Osteoblast (primary cell): Measurements from ENCODE around the gene EGFR. TPM values are rescaled to one million over a fixed set of nuclear protein-coding genes. Genes with fewer than 3 reads are reported as not detected.

ENCODE experiments used
- DNase-seq: peaks from one replicate; pipeline ENCODE4 v3.0.0; 2011; ENCODE audit warnings: low spot score, mixed read lengths; ENCODE audit not compliant: insufficient read length; ENCODE audit errors: missing footprints
- H2AFZ ChIP-seq: 2 replicates; pipeline ENCODE4 v1.6.0; 2011; ENCODE audit warnings: mild to moderate bottlenecking, low read length
- H3K27ac ChIP-seq: 2 replicates; pipeline ENCODE4 v1.5.1; 2011; ENCODE audit warnings: mild to moderate bottlenecking, low read depth, low read length, moderate library complexity
- H3K27me3 ChIP-seq: 2 replicates; pipeline ENCODE4 v1.6.0; 2012; ENCODE audit warnings: mild to moderate bottlenecking, control low read depth, inconsistent platforms, low read length, moderate library complexity; ENCODE audit not compliant: insufficient read depth
- H3K36me3 ChIP-seq: 2 replicates; pipeline ENCODE4 v1.5.1; 2011; ENCODE audit warnings: mild to moderate bottlenecking, low read length, control low read depth, moderate library complexity; ENCODE audit not compliant: insufficient read depth
- H3K4me1 ChIP-seq: 2 replicates; pipeline ENCODE4 v1.5.1; 2011; ENCODE audit warnings: mild to moderate bottlenecking, low read length, control low read depth, moderate library complexity; ENCODE audit not compliant: insufficient read depth
- H3K4me2 ChIP-seq: 2 replicates; pipeline ENCODE4 v1.6.0; 2011; ENCODE audit warnings: mild to moderate bottlenecking, low read length; ENCODE audit not compliant: insufficient read depth
- H3K4me3 ChIP-seq: fragments of 200-600 bp; sonication (generic); 3 replicates; pipeline ENCODE4 v1.5.1; 2012; ENCODE audit warnings: mild to moderate bottlenecking, low read length, inconsistent platforms; ENCODE audit not compliant: insufficient read depth
- H3K79me2 ChIP-seq: 2 replicates; pipeline ENCODE4 v1.6.0; 2012; ENCODE audit warnings: mild to moderate bottlenecking, low read length, control low read depth, inconsistent platforms; ENCODE audit not compliant: insufficient read depth
- H3K9me3 ChIP-seq: 2 replicates; pipeline ENCODE4 v1.5.1; 2011; ENCODE audit warnings: low read depth, low read length, control low read depth
- H4K20me1 ChIP-seq: 2 replicates; pipeline ENCODE4 v1.6.0; 2012; ENCODE audit warnings: mild to moderate bottlenecking, low read length, control low read depth; ENCODE audit not compliant: insufficient read depth
- total RNA-seq: library from RNA; depleted of rRNA; stranded (reverse); fragments of >200 nt; gene quantifications from 2 replicates; pipeline ENCODE4 v1.2.3, GENCODE V29; 2012
- TF ChIP-seq, protein P1 (sequence below): IDR thresholded peaks from 2 replicates; pipeline ENCODE4 v1.5.1; 2011; ENCODE audit warnings: mild to moderate bottlenecking, low read depth, low read length, moderate library complexity; ENCODE audit errors: extremely low read depth

EGFR gene
- total RNA-seq, 1 donor, result 104 TPM

DNA sequence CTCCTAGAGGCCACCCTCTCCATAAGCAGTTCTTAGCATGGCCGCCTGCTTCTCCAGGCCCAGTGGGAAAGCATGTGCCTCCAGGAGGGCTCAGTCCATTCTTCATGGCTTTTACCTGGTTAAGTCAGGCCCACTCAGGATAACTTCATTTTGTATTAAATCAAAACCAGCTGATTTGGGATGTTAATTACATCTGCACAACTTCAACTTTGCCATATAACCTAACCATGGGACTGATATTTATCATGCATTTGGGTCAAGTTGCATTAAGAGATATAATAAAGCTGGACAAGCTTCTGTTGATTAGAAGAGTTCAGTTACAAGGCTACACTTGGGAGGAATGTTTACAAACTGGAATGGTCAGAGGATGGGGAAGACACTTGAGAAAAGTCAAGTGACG, 65.5 kb downstream of the EGFR start:
- H3K27me3 ChIP-seq, result no peaks in the 10 kb centered on the region
- no peak overlapping the region for H3K4me2 ChIP-seq
- H4K20me1 ChIP-seq, result no peaks in the 10 kb centered on the region
- H3K9me3 ChIP-seq, result no peaks in the 10 kb centered on the region
- H3K27ac ChIP-seq, result peak overlapping the region; percentile 80
- peaks cover 82% of the 10 kb centered on the region for H3K79me2 ChIP-seq
- no peak overlapping the region for H3K4me3 ChIP-seq
- H3K4me1 ChIP-seq, result peaks cover 57% of the 10 kb centered on the region
- no peak overlapping the region for H2AFZ ChIP-seq
- H3K36me3 ChIP-seq, result peaks cover 8% of the 10 kb centered on the region
- no peak for DNase-seq
- TF ChIP-seq, protein P1, sequence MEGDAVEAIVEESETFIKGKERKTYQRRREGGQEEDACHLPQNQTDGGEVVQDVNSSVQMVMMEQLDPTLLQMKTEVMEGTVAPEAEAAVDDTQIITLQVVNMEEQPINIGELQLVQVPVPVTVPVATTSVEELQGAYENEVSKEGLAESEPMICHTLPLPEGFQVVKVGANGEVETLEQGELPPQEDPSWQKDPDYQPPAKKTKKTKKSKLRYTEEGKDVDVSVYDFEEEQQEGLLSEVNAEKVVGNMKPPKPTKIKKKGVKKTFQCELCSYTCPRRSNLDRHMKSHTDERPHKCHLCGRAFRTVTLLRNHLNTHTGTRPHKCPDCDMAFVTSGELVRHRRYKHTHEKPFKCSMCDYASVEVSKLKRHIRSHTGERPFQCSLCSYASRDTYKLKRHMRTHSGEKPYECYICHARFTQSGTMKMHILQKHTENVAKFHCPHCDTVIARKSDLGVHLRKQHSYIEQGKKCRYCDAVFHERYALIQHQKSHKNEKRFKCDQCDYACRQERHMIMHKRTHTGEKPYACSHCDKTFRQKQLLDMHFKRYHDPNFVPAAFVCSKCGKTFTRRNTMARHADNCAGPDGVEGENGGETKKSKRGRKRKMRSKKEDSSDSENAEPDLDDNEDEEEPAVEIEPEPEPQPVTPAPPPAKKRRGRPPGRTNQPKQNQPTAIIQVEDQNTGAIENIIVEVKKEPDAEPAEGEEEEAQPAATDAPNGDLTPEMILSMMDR, result no peak

DNA sequence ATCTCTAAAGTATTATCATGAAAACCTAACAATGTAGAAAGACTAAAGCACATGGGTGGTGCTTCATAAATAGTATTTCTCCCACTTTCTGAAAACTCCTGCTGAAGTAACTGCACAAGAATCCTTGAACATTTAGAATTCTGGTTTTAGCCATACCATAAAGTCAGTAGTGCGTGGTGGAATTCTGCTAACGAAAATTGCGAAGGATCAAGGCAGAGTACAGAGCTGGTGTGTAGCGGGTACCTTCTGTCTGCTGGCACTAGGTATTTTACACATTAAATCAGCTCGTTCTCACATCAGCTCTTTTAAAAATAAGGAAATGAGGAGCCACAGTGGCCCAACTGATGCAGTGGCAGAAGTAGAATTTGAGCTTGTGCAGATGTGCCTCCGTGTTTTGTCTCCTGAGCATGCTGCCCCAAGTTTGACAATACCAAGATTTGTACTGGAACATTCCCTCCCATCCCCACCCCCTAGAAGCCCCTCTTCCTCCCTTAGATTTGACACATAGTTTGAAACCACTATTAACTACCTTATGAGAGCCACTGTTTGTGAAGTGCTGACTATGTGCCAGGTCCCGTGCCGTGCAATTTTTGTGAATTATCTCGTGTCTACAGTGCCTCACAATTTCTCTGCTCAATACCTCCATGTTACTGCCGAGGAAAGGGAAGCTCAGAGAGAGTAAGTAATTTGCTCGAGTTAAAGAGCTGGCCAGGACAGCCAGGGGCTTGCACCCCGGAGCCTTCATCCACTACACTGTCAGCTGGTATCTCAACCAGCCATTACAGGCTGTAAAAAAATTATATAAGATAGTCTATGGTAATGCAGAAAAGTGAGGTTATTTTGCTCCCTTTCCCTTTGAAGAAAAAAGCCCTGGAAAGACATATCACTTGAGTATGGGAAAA, 66.9 kb downstream of the EGFR start:
- Histone ChIP-seq H4K20me1 (no peaks in the 10 kb centered on the region), H2AFZ (no peak overlapping the region), H3K36me3 (peaks cover 8% of the 10 kb centered on the region), H3K27ac (peak overlapping the region; percentile 97), H3K4me1 (peaks cover 56% of the 10 kb centered on the region), H3K27me3 (no peaks in the 10 kb centered on the region), H3K4me2 (peak overlapping the region; percentile 81), H3K9me3 (no peaks in the 10 kb centered on the region), H3K79me2 (peaks cover 82% of the 10 kb centered on the region), H3K4me3 (peak overlapping the region; percentile 65)
- TF ChIP-seq, protein P1, result no peak
- DNase-seq, result no peak

DNA sequence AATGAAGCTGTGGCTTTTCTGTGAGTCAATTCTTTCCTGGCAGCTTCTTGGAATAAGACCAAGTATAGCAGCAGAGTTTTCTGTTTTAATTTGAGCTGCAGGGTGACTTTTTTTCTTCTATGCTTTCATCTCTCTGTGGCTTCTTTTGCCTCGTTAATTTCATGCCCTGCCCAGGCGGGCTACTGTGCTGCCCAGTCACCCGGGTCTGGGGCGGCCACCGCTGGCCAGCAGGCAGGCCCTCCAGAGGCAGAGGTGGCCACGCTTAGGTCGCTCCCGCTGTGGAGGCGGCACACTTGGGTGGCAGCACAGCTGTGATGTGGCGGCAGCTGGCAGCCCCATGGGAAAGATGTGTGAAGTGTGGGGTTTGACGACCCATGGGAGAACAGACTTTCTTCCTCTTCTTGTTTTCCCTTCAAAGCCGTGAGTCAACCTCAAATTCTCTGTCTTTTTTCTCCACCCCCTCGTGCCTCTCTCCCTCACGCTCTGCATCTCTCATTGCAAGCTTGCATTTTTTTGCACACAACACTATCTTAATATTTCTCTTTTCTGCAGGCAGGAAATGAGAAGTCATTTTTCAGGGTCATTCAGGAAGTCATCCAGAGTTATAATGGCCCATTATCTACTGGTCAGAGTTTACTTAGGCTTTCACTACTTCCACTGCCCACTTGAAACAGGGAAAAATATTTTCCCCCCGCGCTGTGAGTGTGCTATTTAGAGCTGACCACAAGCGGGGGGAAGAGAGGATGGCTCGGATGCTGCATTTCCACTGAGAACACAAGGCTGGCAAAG, 67.8 kb downstream of the EGFR start:
- Histone ChIP-seq H3K27ac (peak overlapping the region; percentile 97), H3K27me3 (no peaks in the 10 kb centered on the region), H2AFZ (no peak overlapping the region), H3K79me2 (peaks cover 82% of the 10 kb centered on the region), H3K36me3 (peaks cover 8% of the 10 kb centered on the region), H4K20me1 (no peaks in the 10 kb centered on the region), H3K4me2 (peak overlapping the region; percentile 81), H3K4me1 (peaks cover 51% of the 10 kb centered on the region), H3K9me3 (no peaks in the 10 kb centered on the region), H3K4me3 (peak overlapping the region; percentile 65)
- DNase-seq, result peak; percentile 92
- TF ChIP-seq, protein P1, result no peak

DNA sequence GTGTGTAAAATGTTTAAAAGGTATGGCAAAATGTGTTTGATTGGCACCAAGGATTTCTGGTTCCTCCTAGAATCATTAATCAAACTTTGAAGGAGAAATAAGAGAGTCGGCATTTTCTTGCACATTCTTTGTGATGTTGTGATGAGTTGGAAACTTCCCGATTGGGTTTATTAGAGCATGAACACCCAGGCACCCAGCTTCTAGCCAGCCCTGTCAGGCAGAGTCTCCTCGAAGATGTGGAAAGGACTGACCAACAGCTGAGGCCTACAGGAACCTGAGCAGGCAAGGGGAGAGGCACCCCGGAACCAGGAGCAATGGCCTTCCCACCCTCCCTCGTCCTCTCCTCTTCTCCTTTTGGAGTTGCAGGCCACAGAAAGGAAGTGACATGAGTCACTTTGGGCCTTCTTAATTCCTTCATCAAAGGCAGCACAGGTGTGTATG, 68.7 kb downstream of the EGFR start:
- Histone ChIP-seq H3K9me3 (no peaks in the 10 kb centered on the region), H3K79me2 (peaks cover 81% of the 10 kb centered on the region), H3K27me3 (no peaks in the 10 kb centered on the region), H2AFZ (no peak overlapping the region), H3K27ac (peak overlapping the region; percentile 97), H3K4me3 (no peak overlapping the region), H4K20me1 (no peaks in the 10 kb centered on the region), H3K36me3 (peaks cover 5% of the 10 kb centered on the region), H3K4me1 (peaks cover 52% of the 10 kb centered on the region), H3K4me2 (peak overlapping the region; percentile 81)
- TF ChIP-seq, protein P1, result no peak
- no peak for DNase-seq
